Spleen (tissue), 7 donors: Measurements from ENCODE around the gene ZNF839.

Experiments
- POLR2A ChIP-seq, 3 donors: fragments of 450-650 bp; IDR thresholded peaks; one replicate each; pipeline ENCODE4 v1.5.1; 2017; ENCODE audit warnings: antibody characterized with exemption in 3 of 3, mild to moderate bottlenecking in 1 of 3
- POLR2AphosphoS5 ChIP-seq, 3 donors: sonication (generic); formaldehyde crosslinking; IDR thresholded peaks; one replicate each; pipeline ENCODE4 v1.5.1; 2017; ENCODE audit warnings: antibody characterized with exemption in 3 of 3
- TF ChIP-seq, protein P1 (sequence below), 11 experiments: fragments of 200-600 bp in 7 of 11; fragments of 450-650 bp in 4 of 11; sonication (generic) in 4 of 11; IDR thresholded peaks in 8 of 11; conservative IDR thresholded peaks in 3 of 11; 1 replicate in 7 of 11; 2 replicates in 4 of 11; pipeline versions ENCODE4 v1.4.0 to v1.8.0; 2016 to 2021; ENCODE audit warnings: antibody characterized with exemption in 11 of 11, inconsistent platforms in 4 of 11, mild to moderate bottlenecking in 1 of 11
- donor health status: DM: no; HTN: no; CAD: no; lungs with moderate emphysema.
- donor health status: DM: no; HTN: no; CAD: no.
- donor health status: DM: no; HTN: no; CAD: no.

DNA sequence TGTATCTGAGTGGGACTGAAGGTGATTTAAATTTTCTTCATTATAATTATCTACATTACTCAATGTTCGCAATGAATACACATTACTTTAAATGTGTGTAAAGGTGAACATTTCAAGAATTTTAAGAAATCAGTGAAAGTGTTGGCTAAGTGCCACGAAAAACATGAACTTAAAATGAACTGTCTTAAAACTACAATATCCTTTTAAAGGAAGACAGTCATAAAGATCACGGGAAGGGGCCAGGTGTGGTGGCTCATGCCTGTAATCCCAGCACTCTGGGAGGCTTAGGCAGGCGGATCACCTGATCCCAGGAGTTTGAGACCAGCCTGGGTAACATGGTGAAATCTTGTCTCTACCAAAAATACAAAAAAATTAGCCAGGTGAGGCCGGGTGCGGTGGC, 25.8 kb upstream of the ZNF839 start:
- TF ChIP-seq, protein P1, sequence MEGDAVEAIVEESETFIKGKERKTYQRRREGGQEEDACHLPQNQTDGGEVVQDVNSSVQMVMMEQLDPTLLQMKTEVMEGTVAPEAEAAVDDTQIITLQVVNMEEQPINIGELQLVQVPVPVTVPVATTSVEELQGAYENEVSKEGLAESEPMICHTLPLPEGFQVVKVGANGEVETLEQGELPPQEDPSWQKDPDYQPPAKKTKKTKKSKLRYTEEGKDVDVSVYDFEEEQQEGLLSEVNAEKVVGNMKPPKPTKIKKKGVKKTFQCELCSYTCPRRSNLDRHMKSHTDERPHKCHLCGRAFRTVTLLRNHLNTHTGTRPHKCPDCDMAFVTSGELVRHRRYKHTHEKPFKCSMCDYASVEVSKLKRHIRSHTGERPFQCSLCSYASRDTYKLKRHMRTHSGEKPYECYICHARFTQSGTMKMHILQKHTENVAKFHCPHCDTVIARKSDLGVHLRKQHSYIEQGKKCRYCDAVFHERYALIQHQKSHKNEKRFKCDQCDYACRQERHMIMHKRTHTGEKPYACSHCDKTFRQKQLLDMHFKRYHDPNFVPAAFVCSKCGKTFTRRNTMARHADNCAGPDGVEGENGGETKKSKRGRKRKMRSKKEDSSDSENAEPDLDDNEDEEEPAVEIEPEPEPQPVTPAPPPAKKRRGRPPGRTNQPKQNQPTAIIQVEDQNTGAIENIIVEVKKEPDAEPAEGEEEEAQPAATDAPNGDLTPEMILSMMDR (IDR thresholded peaks at IDR 0.05 in 8 of 11, conservative IDR thresholded peaks at IDR 0.05 in 3 of 11): no peak
- TF ChIP-seq POLR2A (IDR thresholded peaks at IDR 0.05): no peak
- TF ChIP-seq POLR2AphosphoS5 (IDR thresholded peaks at IDR 0.05): no peak
